ENCODE measurements around the gene ANK2. TPM values are rescaled to one million over a fixed set of nuclear protein-coding genes. Genes with fewer than 3 reads are reported as not detected.

The ANK2 gene
- total RNA-seq, 1 donor, result 79.6 TPM

- DNase-seq (ENCODE audit: insufficient read length, low spot score, missing footprints), result no peak
- no peak overlapping the region for H3K4me3 ChIP-seq (ENCODE audit: insufficient read depth, low read length)
- H3K27me3 ChIP-seq (ENCODE audit: insufficient read depth, low read length), result no peaks in the 10 kb centered on the region
- H2AFZ ChIP-seq (ENCODE audit: low read length), result no peak overlapping the region
- no peaks in the 10 kb centered on the region for H3K79me2 ChIP-seq (ENCODE audit: insufficient read depth, low read length)
- H3K4me1 ChIP-seq (ENCODE audit: insufficient read depth, low read length), result no peaks in the 10 kb centered on the region
- no peaks in the 10 kb centered on the region for H4K20me1 ChIP-seq (ENCODE audit: insufficient read depth, low read length)
- no peak for TF ChIP-seq CTCF (IDR thresholded peaks at IDR 0.05; ENCODE audit: extremely low read depth, low read depth, low read length)
- no peak overlapping the region for H3K27ac ChIP-seq (ENCODE audit: low read depth, low read length)
- H3K4me2 ChIP-seq (ENCODE audit: insufficient read depth, low read length), result no peak overlapping the region
- H3K36me3 ChIP-seq (ENCODE audit: insufficient read depth, low read length), result no peaks in the 10 kb centered on the region
- no peaks in the 10 kb centered on the region for H3K9me3 ChIP-seq (ENCODE audit: low read depth, low read length)
Measured at GRCh38 chr4:113325876-113326615, 276.6 kb downstream of the ANK2 start.

- no peak for DNase-seq (ENCODE audit: insufficient read length, low spot score, missing footprints)
- Histone ChIP-seq H2AFZ (ENCODE audit: low read length) (peak overlapping the region; percentile 25), H3K27me3 (ENCODE audit: insufficient read depth, low read length) (no peaks in the 10 kb centered on the region), H3K9me3 (ENCODE audit: low read depth, low read length) (no peaks in the 10 kb centered on the region), H3K4me3 (ENCODE audit: insufficient read depth, low read length) (no peak overlapping the region), H4K20me1 (ENCODE audit: insufficient read depth, low read length) (no peaks in the 10 kb centered on the region), H3K27ac (ENCODE audit: low read depth, low read length) (no peak overlapping the region), H3K4me1 (ENCODE audit: insufficient read depth, low read length) (no peaks in the 10 kb centered on the region), H3K4me2 (ENCODE audit: insufficient read depth, low read length) (no peak overlapping the region), H3K36me3 (ENCODE audit: insufficient read depth, low read length) (no peaks in the 10 kb centered on the region), H3K79me2 (ENCODE audit: insufficient read depth, low read length) (no peaks in the 10 kb centered on the region)
- no peak for TF ChIP-seq CTCF (IDR thresholded peaks at IDR 0.05; ENCODE audit: extremely low read depth, low read depth, low read length)
Measured at GRCh38 chr4:113327494-113327893, 278.0 kb downstream of the ANK2 start.

GRCh38 chr4:113328514-113328913 is 279.1 kb downstream of the ANK2 start:
- H3K79me2 ChIP-seq (ENCODE audit: insufficient read depth, low read length), result no peaks in the 10 kb centered on the region
- H3K9me3 ChIP-seq (ENCODE audit: low read depth, low read length), result no peaks in the 10 kb centered on the region
- no peaks in the 10 kb centered on the region for H4K20me1 ChIP-seq (ENCODE audit: insufficient read depth, low read length)
- no peaks in the 10 kb centered on the region for H3K36me3 ChIP-seq (ENCODE audit: insufficient read depth, low read length)
- H3K4me2 ChIP-seq (ENCODE audit: insufficient read depth, low read length), result no peak overlapping the region
- no peak overlapping the region for H3K4me3 ChIP-seq (ENCODE audit: insufficient read depth, low read length)
- TF ChIP-seq CTCF (IDR thresholded peaks at IDR 0.05; ENCODE audit: extremely low read depth, low read depth, low read length), result peak; percentile 44
- DNase-seq (ENCODE audit: insufficient read length, low spot score, missing footprints), result no peak
- no peaks in the 10 kb centered on the region for H3K27me3 ChIP-seq (ENCODE audit: insufficient read depth, low read length)
- H3K27ac ChIP-seq (ENCODE audit: low read depth, low read length), result no peak overlapping the region
- H3K4me1 ChIP-seq (ENCODE audit: insufficient read depth, low read length), result no peaks in the 10 kb centered on the region
- H2AFZ ChIP-seq (ENCODE audit: low read length), result no peak overlapping the region

GRCh38 chr4:113330200-113330599 is 280.7 kb downstream of the ANK2 start:
- Histone ChIP-seq H3K36me3 (ENCODE audit: insufficient read depth, low read length) (no peaks in the 10 kb centered on the region), H2AFZ (ENCODE audit: low read length) (no peak overlapping the region), H3K4me2 (ENCODE audit: insufficient read depth, low read length) (no peak overlapping the region), H3K79me2 (ENCODE audit: insufficient read depth, low read length) (no peaks in the 10 kb centered on the region), H3K9me3 (ENCODE audit: low read depth, low read length) (no peaks in the 10 kb centered on the region), H3K4me3 (ENCODE audit: insufficient read depth, low read length) (no peak overlapping the region), H3K27me3 (ENCODE audit: insufficient read depth, low read length) (no peaks in the 10 kb centered on the region), H3K4me1 (ENCODE audit: insufficient read depth, low read length) (no peaks in the 10 kb centered on the region), H3K27ac (ENCODE audit: low read depth, low read length) (no peak overlapping the region), H4K20me1 (ENCODE audit: insufficient read depth, low read length) (no peaks in the 10 kb centered on the region)
- DNase-seq (ENCODE audit: insufficient read length, low spot score, missing footprints), result no peak
- no peak for TF ChIP-seq CTCF (IDR thresholded peaks at IDR 0.05; ENCODE audit: extremely low read depth, low read depth, low read length)
